HCT116 (cell line): ENCODE results near the gene ACSL5. TPM values are rescaled to one million over a fixed set of nuclear protein-coding genes. Genes with fewer than 3 reads are reported as not detected.

Experiments
- ATAC-seq: fragments of 200-7000 bp; cut with Tn5 transposase; 2 replicates; pipeline ENCODE4 v1.9.1; 2020; ENCODE audit warnings: mild to moderate bottlenecking, moderate library complexity
- BruUV-seq: library from RNA; stranded (reverse); fragments of 400-500 nt; replicated peaks from 2 replicates; lab custom pipeline; 2021; lab: Mats Ljungman, UMichigan
- CTCF ChIA-PET: fragments of 300-600 bp; sonication (Branson Sonifier 250); formaldehyde crosslinking; loops from one replicate; lab custom pipeline; 2021; ENCODE audit warnings: antibody characterized with exemption; lab: Charles Lee
- POLR2A ChIA-PET: fragments of 300-600, 350-600 bp; sonication (Branson Sonifier 250); formaldehyde crosslinking; loops from one replicate; lab custom pipeline; 2021; ENCODE audit warnings: antibody characterized with exemption; lab: Charles Lee
- RAD21 ChIA-PET, 2 experiments: fragments of 300-600 bp; sonication (Branson Sonifier 250); formaldehyde crosslinking; loops; one replicate each; lab custom pipeline; 2023; ENCODE audit warnings: low total read pairs in 2 of 2; ENCODE audit not compliant: uncharacterized antibody in 2 of 2, unreplicated experiment in 2 of 2, low non-redundant PET in 1 of 2; lab: Charles Lee
- DNase-seq: peaks from one replicate; pipeline ENCODE4 v3.0.0-alpha.2; 2010; ENCODE audit warnings: low read depth, low spot score
- H2AFZ ChIP-seq: fragments of 200-600 bp; shearing (Covaris generic), sonication (generic); 2 replicates; pipeline ENCODE4 v1.6.1; 2017; ENCODE audit warnings: low read depth, mixed run types, mixed read lengths, antibody characterized with exemption, low read length; ENCODE audit not compliant: poor library complexity, severe bottlenecking
- H3K27ac ChIP-seq: 2 replicates; pipeline ENCODE4 v1.5.1; 2012; ENCODE audit warnings: low read depth, low read length
- H3K27me3 ChIP-seq: fragments of 200-600 bp; sonication (generic); 2 replicates; pipeline ENCODE4 v1.6.1; 2016; ENCODE audit warnings: mixed run types, low read length, mixed read lengths; ENCODE audit not compliant: insufficient read depth
- H3K36me3 ChIP-seq, 2 experiments: fragments of 200-500 bp in 1 of 2; fragments of 200-600 bp in 1 of 2; sonication (Bioruptor generic) in 1 of 2; sonication (generic) in 1 of 2; 2 replicates each; pipeline versions ENCODE4 v1.5.1 to v1.6.1; 2014 to 2016; ENCODE audit warnings: low read length in 2 of 2, inconsistent platforms in 1 of 2, mixed read lengths in 1 of 2, mixed run types in 1 of 2; ENCODE audit not compliant: insufficient read depth in 2 of 2, control insufficient read depth in 1 of 2
- H3K4me1 ChIP-seq, 2 experiments: fragments of 200-600 bp in 1 of 2; sonication (generic) in 1 of 2; 2 replicates each; pipeline versions ENCODE4 v1.5.1 to v1.6.1; 2012 to 2017; ENCODE audit warnings: low read length in 2 of 2, inconsistent platforms in 1 of 2, mild to moderate bottlenecking in 1 of 2, mixed read lengths in 1 of 2, mixed run types in 1 of 2, moderate library complexity in 1 of 2; ENCODE audit not compliant: insufficient read depth in 2 of 2, control insufficient read depth in 1 of 2
- H3K4me2 ChIP-seq: fragments of 200-600 bp; sonication (generic); 2 replicates; pipeline ENCODE4 v1.6.1; 2017; ENCODE audit warnings: mixed run types, low read length, mixed read lengths
- H3K4me3 ChIP-seq, 2 experiments: fragments of 200-600 bp in 1 of 2; sonication (generic) in 1 of 2; replicated peaks in 1 of 2; 2 replicates each; pipeline ENCODE4 v1.5.1; 2011 to 2016; ENCODE audit warnings: low read length in 2 of 2, control low read depth in 1 of 2, low read depth in 1 of 2, mild to moderate bottlenecking in 1 of 2, mixed read lengths in 1 of 2, mixed run types in 1 of 2
- H3K79me2 ChIP-seq: fragments of 200-600 bp; sonication (generic); 2 replicates; pipeline ENCODE4 v1.6.1; 2017; ENCODE audit warnings: mild to moderate bottlenecking, mixed run types, low read length, moderate library complexity, mixed read lengths; ENCODE audit not compliant: insufficient read depth
- H3K9ac ChIP-seq: fragments of 200-600 bp; sonication (generic); 2 replicates; pipeline ENCODE4 v1.6.1; 2016; ENCODE audit warnings: low read length, mixed read lengths
- H3K9me2 ChIP-seq: fragments of 200-600 bp; sonication (generic), shearing (Covaris generic); 2 replicates; pipeline ENCODE4 v1.6.1; 2017; ENCODE audit warnings: mixed run types, mild to moderate bottlenecking, moderate library complexity; ENCODE audit not compliant: insufficient read depth
- H3K9me3 ChIP-seq, 2 experiments: fragments of 200-500 bp in 1 of 2; fragments of 200-600 bp in 1 of 2; sonication (Bioruptor generic) in 1 of 2; sonication (generic) in 1 of 2; 2 replicates each; pipeline ENCODE4 v1.6.1; 2014 to 2017; ENCODE audit warnings: low read length in 2 of 2, mixed read lengths in 2 of 2, inconsistent platforms in 1 of 2, low read depth in 1 of 2, mild to moderate bottlenecking in 1 of 2, mixed run types in 1 of 2, moderate library complexity in 1 of 2; ENCODE audit not compliant: control insufficient read depth in 1 of 2, insufficient read depth in 1 of 2
- H4K20me1 ChIP-seq: fragments of 200-600 bp; sonication (generic), shearing (Covaris generic); 2 replicates; pipeline ENCODE4 v1.6.1; 2017; ENCODE audit warnings: mixed run types, mild to moderate bottlenecking, moderate library complexity; ENCODE audit not compliant: insufficient read depth
- CBX3 ChIP-seq: IDR thresholded peaks from 2 replicates; pipeline ENCODE4 v1.6.1; 2012; ENCODE audit warnings: low read depth
- CEBPB ChIP-seq: IDR thresholded peaks from 2 replicates; pipeline ENCODE4 v1.6.1; 2012; ENCODE audit warnings: low read depth
- CTCF ChIP-seq, 3 experiments: fragments of 200-600 bp in 1 of 3; sonication (generic) in 1 of 3; IDR thresholded peaks in 2 of 3; conservative IDR thresholded peaks in 1 of 3; 2 replicates each; pipeline ENCODE4 v1.5.1; 2012 to 2017; ENCODE audit warnings: low read depth in 2 of 3, low read length in 2 of 3, antibody characterized with exemption in 1 of 3, borderline replicate concordance in 1 of 3, control low read depth in 1 of 3, mild to moderate bottlenecking in 1 of 3, mixed read lengths in 1 of 3, mixed run types in 1 of 3, moderate library complexity in 1 of 3; ENCODE audit not compliant: insufficient read depth in 1 of 3
- EGR1 ChIP-seq: IDR thresholded peaks from 2 replicates; pipeline ENCODE4 v1.6.1; 2012; ENCODE audit warnings: low read depth
- ELF1 ChIP-seq: IDR thresholded peaks from 2 replicates; pipeline ENCODE4 v1.6.1; 2012; ENCODE audit warnings: low read depth, borderline replicate concordance
- EZH2 ChIP-seq: fragments of 200-600 bp; sonication (generic); IDR thresholded peaks from 2 replicates; pipeline ENCODE4 v1.6.1; 2017; ENCODE audit warnings: antibody characterized with exemption, mixed run types
- JUND ChIP-seq: IDR thresholded peaks from 2 replicates; pipeline ENCODE4 v1.6.1; 2012
- RAD21 ChIP-seq: IDR thresholded peaks from 2 replicates; pipeline ENCODE4 v1.6.1; 2012; ENCODE audit warnings: low read depth, mild to moderate bottlenecking
- SIN3A ChIP-seq: IDR thresholded peaks from 2 replicates; pipeline ENCODE4 v1.6.1; 2012; ENCODE audit warnings: low read depth
- SP1 ChIP-seq: IDR thresholded peaks from 2 replicates; pipeline ENCODE4 v1.6.1; 2012; ENCODE audit warnings: low read depth
- SRF ChIP-seq: IDR thresholded peaks from 2 replicates; pipeline ENCODE4 v1.6.1; 2012; ENCODE audit warnings: low read depth
- TCF7L2 ChIP-seq: IDR thresholded peaks from 2 replicates; pipeline ENCODE4 v1.7.0; 2011; ENCODE audit warnings: borderline replicate concordance, inconsistent platforms; ENCODE audit not compliant: insufficient read depth, insufficient read length; ENCODE audit errors: extremely low read depth
- YY1 ChIP-seq: IDR thresholded peaks from 2 replicates; pipeline ENCODE4 v1.6.1; 2011; ENCODE audit warnings: low read length, low read depth, moderate library complexity, mild to moderate bottlenecking; ENCODE audit not compliant: insufficient replicate concordance; ENCODE audit errors: extremely low read depth
- ZFX ChIP-seq: fragments of 450-650 bp; IDR thresholded peaks from 2 replicates; pipeline ENCODE4 v1.6.1; 2017
- ZNF274 ChIP-seq: fragments of 200-500 bp; sonication (Bioruptor generic); IDR thresholded peaks from 2 replicates; pipeline ENCODE4 v1.6.1; 2014; ENCODE audit warnings: mild to moderate bottlenecking, low read depth, low read length, inconsistent platforms
- intact Hi-C: fragments of 100-400 bp; cut with micrococcal nuclease; formaldehyde crosslinking; loops from 2 replicates; pipeline ENCODE4 v1.10.0; 2022
- total RNA-seq: library from RNA; stranded (reverse); gene quantifications from one replicate; pipeline ENCODE4 v1.2.1, GENCODE V29; 2021; ENCODE audit not compliant: unreplicated experiment

Gene ACSL5
- total RNA-seq, 1 experiment from 2014 or later: 195 TPM

GRCh38 chr10:112438356-112438755 lies 64.4 kb downstream of the ACSL5 start:
- Histone ChIP-seq H3K79me2 (peaks cover 37% of the 10 kb centered on the region), H3K4me2 (no peak overlapping the region), H2AFZ (no peak overlapping the region), H3K4me3 (no peak overlapping the region), H3K36me3 (peaks cover 67 to 70% of the 10 kb centered on the region in 2 experiments), H3K9me3 (no peaks in the 10 kb centered on the region)
- ChIA-PET RAD21 (no interaction called here), POLR2A (no interaction called here)
- intact Hi-C loops: loop anchor here (5.0 to 10.0 kb wide), 2 partner anchors 321 to 684 kb away; no protein-coding TSS in a partner anchor
- TF ChIP-seq CTCF (IDR thresholded peaks at IDR 0.05 in 2 of 3, conservative IDR thresholded peaks at IDR 0.05 in 1 of 3; ENCODE audit: borderline replicate concordance in 1 of 3, insufficient read depth in 1 of 3, low read depth in 2 of 3, low read length in 2 of 3): no peak
- TF ChIP-seq ZNF274: no peak
- no peak for TF ChIP-seq JUND
- no peak for TF ChIP-seq CBX3
- TF ChIP-seq SRF: no peak
- TF ChIP-seq ZFX: no peak
- TF ChIP-seq, all 23 proteins: peak for 0
- ATAC-seq (no peak), DNase-seq (no peak)
- Histone ChIP-seq H3K4me1 (no peaks in the 10 kb centered on the region), H3K9me2 (no peaks in the 10 kb centered on the region), H4K20me1 (no peaks in the 10 kb centered on the region), H3K9ac (no peak overlapping the region), H3K27ac (no peak overlapping the region), H3K27me3 (no peaks in the 10 kb centered on the region)
- CTCF ChIA-PET: no interaction called here
- BruUV-seq: no TSS peak

DNA sequence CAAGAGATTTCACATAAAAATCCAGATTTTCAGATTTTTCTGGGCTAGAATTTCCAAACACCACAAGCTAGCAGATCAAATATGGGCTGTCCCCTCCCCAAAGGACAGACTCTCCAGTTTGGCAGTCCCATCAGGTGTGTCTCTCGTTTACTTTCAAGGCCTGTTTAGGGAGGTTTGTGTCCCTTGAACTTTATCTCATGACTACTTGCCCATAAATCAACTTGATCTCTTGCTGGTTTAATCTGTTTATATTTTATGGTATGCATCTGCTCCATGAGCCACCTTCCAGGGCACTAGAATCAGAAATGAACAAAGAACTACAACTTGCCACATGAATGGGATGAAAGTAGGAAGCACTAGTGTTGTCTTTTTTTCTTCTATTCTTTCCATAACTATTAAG lies 67.6 kb downstream of the ACSL5 start:
- DNase-seq: no peak
- CTCF ChIA-PET: interaction anchor here (1.5 kb wide), 1 partner anchor 31 kb away, joined by 4 read pairs; no protein-coding TSS in a partner anchor
- Histone ChIP-seq H3K9me2 (no peaks in the 10 kb centered on the region), H3K27ac (no peak overlapping the region), H3K79me2 (peaks cover 55% of the 10 kb centered on the region), H4K20me1 (no peaks in the 10 kb centered on the region), H3K4me2 (no peak overlapping the region), H3K9ac (no peak overlapping the region), H3K36me3 (peaks cover 67 to 71% of the 10 kb centered on the region in 2 experiments), H3K4me1 (peaks cover 9 to 13% of the 10 kb centered on the region in 2 experiments; a peak in 3 of 4 replicates), H3K4me3 (no peak overlapping the region), H3K9me3 (no peaks in the 10 kb centered on the region), H3K27me3 (no peaks in the 10 kb centered on the region), H2AFZ (no peak overlapping the region)
- no TSS peak for BruUV-seq
- POLR2A ChIA-PET: no interaction called here
- RAD21 ChIA-PET: no interaction called here
- intact Hi-C loops: loop anchor here (10.0 kb wide), 1 partner anchor 943 kb away; no protein-coding TSS in a partner anchor
- no peak for TF ChIP-seq YY1
- TF ChIP-seq SP1: no peak
- no peak for TF ChIP-seq EZH2
- no peak for TF ChIP-seq CEBPB
- TF ChIP-seq EGR1: no peak
- no peak for TF ChIP-seq ELF1
- no peak for TF ChIP-seq SIN3A
- TF ChIP-seq RAD21: no peak
- TF ChIP-seq CTCF (IDR thresholded peaks at IDR 0.05 in 2 of 3, conservative IDR thresholded peaks at IDR 0.05 in 1 of 3; ENCODE audit: borderline replicate concordance in 1 of 3, insufficient read depth in 1 of 3, low read depth in 2 of 3, low read length in 2 of 3): no peak
- no peak for TF ChIP-seq TCF7L2
- TF ChIP-seq, all 23 proteins: peak for 0
- no peak for ATAC-seq
